HG03060 (cell line): ENCODE data around the gene DEDD.

ENCODE experiments used
- ATAC-seq: cut with Tn5 transposase; IDR thresholded peaks from one replicate; pipeline ENCODE4 v1.9.1; 2021; ENCODE audit warnings: low read depth, moderate number of reproducible peaks; ENCODE audit not compliant: unreplicated experiment

Gene DEDD

GRCh38 chr1:161096530-161096929 lies 35.9 kb downstream of the DEDD start:
- no peak for ATAC-seq

- no peak for ATAC-seq
Observed at GRCh38 chr1:161096015-161096414, 36.5 kb downstream of the DEDD start.

DNA sequence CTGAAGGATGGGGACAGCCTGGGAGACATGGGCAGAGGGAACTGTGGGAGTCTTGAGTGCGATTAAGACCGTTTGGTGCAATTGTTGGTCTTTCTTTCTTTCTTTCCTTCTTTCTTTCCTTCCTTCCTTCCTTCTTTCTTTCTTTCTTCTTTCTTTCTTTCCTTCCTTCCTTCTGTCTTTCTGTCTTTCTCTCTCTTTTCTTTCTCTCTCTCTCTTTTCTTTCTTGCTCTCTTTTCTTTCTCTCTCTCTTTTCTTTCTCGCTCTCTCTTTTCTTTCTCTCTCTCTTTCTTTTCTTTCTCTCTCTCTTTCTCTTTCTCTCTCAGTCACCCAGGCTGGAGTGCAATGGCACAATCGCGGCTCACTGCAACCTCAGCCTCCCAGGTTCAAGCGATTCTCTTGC lies 37.2 kb downstream of the DEDD start:
- ATAC-seq, result no peak

GRCh38 chr1:161094481-161094880 lies 38.0 kb downstream of the DEDD start:
- ATAC-seq, result no peak

- no peak for ATAC-seq
Observed at GRCh38 chr1:161092621-161093028, 39.8 kb downstream of the DEDD start.

DNA sequence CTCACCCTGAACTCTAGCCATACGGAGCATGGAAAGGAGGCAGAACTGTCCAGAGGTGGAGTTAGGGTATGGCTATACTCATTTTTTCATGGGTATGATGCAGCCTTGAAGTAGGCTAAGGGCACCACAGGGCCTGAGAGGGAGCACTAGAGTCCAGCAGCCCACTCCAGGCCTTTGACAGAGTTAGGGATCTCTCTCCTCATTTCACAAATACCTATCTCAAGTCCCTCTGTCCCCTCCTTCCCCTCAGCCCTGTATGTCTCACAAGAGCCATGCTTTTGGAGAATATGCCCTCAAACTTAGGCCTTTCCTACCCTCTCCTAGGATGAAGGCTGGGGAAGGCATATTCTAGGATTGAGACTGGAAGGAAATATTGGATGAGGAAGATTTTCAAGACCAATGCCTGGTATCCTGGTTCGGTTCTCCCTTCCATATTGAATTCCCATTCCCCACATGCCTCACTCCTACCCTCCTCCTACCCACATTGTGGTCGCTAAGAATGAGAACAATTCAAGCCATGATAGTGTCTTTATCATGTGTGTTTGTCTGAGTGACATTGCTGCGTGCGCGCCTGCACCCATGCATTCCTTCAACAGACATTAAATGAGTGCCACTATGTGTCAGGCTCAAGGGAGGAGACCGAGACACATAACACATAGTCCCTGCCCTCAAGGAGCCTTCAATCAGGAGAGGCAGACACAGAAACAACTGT lies 40.5 kb downstream of the DEDD start:
- ATAC-seq, result no peak

DNA sequence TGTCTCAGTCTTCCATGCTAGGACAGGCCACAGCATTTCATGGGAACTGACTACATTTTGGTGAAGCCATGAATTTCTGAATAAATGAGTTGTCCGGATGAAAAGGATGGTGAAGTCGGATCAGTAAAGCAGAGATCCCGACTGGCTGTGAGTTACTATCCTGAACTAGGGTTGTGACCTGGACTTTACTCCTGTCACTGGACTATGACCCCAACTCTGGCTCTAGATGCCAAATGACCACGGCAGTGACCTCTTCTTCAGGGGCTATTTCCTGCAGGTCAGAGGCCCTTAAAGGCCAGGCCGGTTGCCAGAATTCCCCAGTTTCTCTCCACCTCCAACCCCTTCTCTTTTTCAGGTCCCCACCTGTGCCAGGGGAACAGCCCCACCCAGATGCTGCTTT lies 41.4 kb downstream of the DEDD start:
- ATAC-seq, result no peak

GRCh38 chr1:161090617-161091016 lies 41.9 kb downstream of the DEDD start:
- ATAC-seq, result no peak

DNA sequence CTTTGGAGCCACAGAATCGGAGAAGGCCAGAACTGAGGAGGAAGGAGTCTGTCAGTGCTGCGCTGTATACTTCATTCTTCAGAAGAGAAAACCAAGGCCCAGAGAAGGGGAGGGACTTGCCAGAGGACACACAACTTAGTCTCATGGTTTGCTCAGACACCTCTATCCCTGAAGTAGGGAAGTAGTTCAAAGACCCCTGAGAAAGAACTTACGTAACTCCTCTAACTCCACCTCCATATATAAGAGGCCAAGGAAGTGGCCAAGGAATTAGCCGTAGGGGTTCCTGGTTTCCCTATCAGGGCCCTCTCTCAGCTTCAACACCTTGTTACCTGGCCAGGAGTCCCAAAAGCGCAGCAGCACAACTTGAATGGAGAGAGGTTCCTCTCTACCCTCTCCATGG lies 42.5 kb downstream of the DEDD start:
- ATAC-seq, result no peak

- ATAC-seq, result no peak
Observed at GRCh38 chr1:161089251-161089924, 43.1 kb downstream of the DEDD start, which contains the start of gene NECTIN4. TSS of gene NECTIN4 (minus strand) at chr1:161089558. CDS start at chr1:161089296, 262 bp downstream.

DNA sequence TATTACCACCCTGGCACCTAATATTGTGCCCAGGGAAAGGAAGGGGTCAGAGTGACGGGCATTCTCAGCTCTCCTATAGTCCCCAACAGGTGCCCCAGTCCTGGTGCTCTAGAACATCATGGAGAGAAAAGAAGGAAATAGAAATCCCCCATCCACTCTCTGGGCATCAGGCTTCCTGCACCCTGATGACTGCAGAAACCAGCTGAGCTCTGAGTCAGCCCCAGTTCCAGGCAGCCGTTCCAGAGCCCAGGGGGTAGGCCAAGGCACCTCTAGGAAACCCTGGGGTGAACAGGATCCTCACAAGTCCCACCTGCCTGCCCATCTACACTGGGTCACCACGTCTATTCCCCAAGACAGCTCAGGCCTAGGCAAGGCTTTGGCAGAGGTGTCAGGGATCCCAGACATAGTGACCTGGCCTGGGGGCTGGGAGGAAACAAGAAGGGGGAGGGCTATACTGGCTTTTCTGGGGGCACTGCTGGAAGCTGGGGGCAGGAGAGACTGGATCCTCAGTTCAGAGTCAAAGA lies 43.8 kb downstream of the DEDD start:
- no peak for ATAC-seq

DNA sequence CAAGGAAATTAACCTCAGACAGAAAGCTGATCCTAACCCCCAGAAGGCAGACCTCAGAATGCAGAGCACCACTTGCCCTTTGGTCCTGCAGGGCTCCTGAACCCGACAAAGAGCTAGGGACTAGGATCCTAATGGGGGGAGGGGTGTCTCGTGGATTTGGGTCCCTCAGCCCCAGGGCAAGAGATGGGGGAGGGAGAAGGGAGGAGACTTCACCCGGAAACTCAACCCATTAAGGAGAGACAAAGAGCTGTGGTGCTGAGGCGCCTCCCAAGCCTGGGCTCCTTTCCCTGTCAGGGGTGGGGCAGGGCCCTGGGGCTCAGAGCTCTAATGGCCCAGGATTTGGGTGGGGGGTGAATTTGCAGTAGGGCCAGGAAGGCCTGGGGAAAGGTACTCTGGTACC lies 46.0 kb downstream of the DEDD start:
- ATAC-seq, result no peak

DNA sequence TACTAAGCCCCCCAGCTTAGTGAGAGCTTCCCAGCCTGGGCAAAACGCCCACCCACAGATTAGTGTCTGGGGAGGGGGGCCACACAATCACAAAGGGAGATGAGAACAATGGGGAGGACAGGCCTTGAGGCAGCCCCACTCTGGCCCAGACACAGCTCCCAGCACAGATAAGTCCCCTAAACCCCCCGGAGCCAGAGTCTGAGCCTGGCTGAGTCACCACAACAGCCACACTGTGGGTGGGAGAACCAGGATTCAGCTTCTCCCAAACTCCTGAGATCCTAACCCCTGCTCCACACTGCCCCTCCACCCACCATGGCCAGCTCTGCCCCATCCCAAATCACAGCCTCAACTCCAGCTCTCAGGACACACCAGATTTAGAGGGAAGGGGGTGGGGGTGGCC lies 47.3 kb downstream of the DEDD start:
- ATAC-seq, result no peak

DNA sequence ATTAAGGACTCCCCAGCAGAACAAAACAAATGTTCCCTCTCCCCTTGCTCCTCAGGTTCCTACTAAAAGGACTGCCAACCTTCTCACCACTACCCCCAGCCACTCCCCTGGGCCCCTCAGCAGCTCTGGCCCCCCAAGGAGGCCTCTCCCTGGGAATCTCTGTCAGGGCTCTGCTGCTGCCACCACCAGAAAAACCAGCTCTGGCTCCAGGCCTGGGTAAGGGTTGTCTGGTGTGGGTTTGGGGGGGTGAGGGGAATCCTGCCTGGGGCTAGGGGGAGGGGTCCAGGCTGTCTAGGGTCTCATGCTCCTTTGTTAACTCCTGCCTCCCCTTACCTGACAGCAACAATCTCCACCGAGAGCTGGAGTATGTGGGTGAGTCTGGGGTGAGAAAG lies 47.9 kb downstream of the DEDD start:
- no peak for ATAC-seq

DNA sequence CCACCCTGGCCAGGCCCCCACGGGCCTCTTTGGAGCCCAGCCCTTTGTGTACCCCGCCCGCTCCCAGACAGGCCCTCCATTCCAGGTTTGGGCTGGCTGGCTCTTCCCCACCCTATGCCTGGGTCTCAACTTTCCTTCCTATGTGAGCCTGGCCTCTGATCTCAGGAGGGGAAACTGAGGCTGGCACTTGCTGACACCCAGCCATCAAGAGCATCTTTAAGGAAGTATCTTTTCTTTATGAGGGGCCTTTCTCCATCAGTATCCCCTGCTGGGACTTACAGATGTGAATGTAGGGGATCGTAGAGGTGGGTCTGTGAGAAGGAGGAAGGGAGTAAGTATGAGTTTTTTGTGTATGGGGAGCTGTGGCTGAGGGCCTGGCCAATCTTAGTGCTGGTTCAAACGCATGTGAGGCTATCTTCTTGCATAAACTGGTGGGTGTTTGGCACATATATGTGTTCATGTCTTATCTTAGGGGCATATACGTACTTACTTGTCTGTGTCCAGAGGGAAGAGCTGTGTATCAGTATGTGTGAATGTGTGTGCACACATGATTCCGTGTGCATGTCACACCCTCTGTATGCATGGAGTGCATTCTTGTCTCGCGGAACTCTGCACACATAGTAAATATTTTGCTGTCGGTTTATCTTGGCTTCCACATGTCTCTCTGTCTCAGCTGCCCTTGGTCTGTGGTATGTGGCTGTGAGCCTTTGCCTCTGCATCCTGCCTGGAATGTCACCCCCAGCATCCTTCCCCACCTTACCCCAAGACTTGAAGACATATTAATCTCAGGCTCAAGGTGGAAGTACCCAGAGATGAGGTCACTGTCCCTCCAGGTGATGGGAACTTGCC lies 48.5 kb downstream of the DEDD start:
- no peak for ATAC-seq

DNA sequence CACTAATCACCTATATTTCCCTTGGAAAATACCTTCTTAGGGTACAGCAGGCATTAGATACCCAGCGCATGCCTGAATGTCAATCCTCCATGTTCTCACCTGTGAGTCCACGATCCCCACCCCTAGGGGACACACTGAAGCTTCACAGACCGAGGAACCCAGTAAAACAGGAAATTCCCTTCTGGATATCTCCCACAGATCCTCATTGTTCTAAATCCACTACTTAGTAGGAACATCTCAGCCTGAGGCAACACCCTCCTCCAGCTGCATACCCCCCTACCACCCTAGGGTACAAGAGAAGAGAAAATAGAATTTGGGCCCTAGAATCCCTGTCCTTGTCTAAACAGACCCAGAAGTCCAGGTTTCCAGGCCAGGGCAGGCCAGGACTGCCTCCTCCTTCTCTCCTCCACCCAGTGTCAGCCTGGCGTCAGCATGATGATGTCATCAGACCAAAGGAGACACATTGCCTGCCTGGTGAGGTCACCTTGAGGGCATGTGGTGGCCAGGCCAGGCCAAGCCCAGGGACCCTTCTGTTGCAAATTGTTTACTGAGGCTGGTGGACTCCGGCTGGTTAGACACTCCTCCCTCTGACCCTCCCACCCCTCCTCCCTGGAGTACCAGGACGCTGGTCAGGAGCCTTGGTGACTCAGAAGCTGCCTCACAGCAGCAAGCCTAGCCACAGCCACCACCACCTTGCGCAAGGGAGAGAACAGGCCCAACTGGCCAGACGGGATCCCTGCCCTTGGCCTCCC lies 49.3 kb downstream of the DEDD start:
- no peak for ATAC-seq

DNA sequence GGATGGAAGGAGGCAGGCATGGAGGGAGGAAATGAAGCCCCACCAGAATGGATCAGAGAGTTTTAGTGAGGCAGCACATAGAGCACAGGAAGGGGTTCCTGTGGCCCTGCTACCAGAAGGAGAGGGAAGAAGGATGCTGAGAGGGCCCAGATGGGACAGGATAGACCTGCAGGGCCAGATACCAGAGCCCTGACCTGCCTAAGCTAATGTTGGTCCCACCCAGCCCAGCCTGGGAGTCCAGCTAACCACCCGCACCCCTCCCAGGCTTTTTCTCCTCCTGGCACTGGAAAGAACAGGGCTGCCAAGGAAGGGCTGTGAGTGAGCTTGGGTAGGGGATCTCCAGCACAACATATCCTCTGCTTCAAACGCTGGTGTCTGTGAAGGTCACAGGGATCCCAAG lies 50.0 kb downstream of the DEDD start:
- ATAC-seq, result no peak

- no peak for ATAC-seq
Observed at GRCh38 chr1:161081519-161081918, 50.9 kb downstream of the DEDD start.

DNA sequence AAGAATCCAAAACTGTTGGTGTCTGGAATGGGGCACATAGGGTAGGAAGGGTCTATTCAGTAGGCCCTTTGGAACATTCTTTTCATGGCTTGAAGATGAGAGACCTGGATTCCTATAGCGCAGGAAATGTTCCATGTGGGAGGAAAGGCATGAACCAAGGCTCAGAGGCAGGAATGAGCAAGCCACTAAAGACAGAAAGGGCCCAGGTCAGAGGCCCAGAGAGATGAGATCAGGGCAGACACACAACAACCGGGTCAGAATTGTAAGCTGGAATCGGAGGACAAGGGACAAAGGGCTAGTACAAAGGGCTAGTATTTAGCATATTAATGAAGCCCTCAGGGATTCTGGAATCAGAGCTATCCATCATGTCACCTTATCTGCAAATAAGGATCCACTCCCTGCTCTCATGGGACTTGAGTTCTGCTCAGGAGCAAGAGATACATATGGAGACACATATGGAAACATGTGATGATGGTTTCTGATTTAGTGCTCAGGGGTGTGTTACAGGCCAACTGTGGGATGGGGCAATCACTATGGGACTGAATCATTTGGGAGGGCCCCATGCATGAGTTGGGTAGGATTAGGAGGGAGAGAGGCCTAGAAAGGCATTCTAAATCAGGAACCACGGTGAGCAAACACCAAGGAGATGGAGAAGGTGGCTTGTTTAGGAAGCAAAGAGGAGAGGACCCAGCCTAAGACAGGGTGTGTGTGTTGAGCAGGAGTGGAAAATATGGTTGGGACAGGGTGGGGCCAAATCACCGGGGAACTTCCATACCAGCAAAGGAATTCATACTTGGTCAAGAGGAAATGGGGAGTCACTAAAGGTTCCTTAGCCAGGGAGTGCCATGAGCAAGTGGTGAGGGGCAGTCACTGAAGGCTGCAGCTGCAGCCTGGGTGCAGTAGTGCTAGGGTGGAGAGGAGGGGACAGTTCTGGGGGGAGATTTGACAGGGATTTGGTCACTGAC lies 51.7 kb downstream of the DEDD start:
- no peak for ATAC-seq
